Calu3 (cell line): ENCODE data around the gene SLC35F1. TPM values are rescaled to one million over a fixed set of nuclear protein-coding genes. Genes with fewer than 3 reads are reported as not detected.

Source experiments
- BruUV-seq: library from RNA; stranded (reverse); fragments of 400-500 nt; replicated peaks from 2 replicates; lab custom pipeline; 2021; lab: Mats Ljungman, UMichigan
- CTCF ChIA-PET: fragments of 300-600 bp; sonication (Branson Sonifier 250); formaldehyde crosslinking; loops from one replicate; lab custom pipeline; 2022; ENCODE audit warnings: antibody characterized with exemption; lab: Charles Lee
- DNase-seq: peaks from one replicate; pipeline ENCODE4 v3.0.0; 2022
- H3K27ac Mint-ChIP-seq: one replicate; pipeline ENCODE4 v1.8.0; 2022; ENCODE audit warnings: mixed read lengths; ENCODE audit not compliant: unreplicated experiment
- H3K27me3 Mint-ChIP-seq: one replicate; pipeline ENCODE4 v1.8.0; 2022; ENCODE audit warnings: mixed read lengths; ENCODE audit not compliant: unreplicated experiment
- H3K36me3 Mint-ChIP-seq: one replicate; pipeline ENCODE4 v1.8.0; 2022; ENCODE audit warnings: mild to moderate bottlenecking, moderate library complexity, mixed read lengths; ENCODE audit not compliant: insufficient read depth, unreplicated experiment
- H3K4me1 Mint-ChIP-seq: one replicate; pipeline ENCODE4 v1.8.0; 2022; ENCODE audit warnings: mild to moderate bottlenecking, low read depth, mixed read lengths; ENCODE audit not compliant: unreplicated experiment
- H3K4me3 Mint-ChIP-seq: one replicate; pipeline ENCODE4 v1.8.0; 2022; ENCODE audit warnings: mild to moderate bottlenecking, low read depth, moderate library complexity, mixed read lengths; ENCODE audit not compliant: unreplicated experiment
- H3K9me3 Mint-ChIP-seq: one replicate; pipeline ENCODE4 v1.8.0; 2022; ENCODE audit warnings: low read depth, mixed read lengths; ENCODE audit not compliant: unreplicated experiment
- intact Hi-C: fragments of 100-400 bp; cut with micrococcal nuclease; formaldehyde crosslinking; loops from one replicate; pipeline ENCODE4 v1.10.0; 2022; ENCODE audit not compliant: unreplicated experiment
- total RNA-seq: library from RNA; stranded (reverse); gene quantifications from 2 replicates; pipeline ENCODE4 v1.2.3, GENCODE V29; 2022
- TF ChIP-seq, protein P1 (sequence below): fragments of 200-600 bp; IDR thresholded peaks from one replicate; pipeline ENCODE4 v1.8.0; 2022; ENCODE audit warnings: antibody characterized with exemption; ENCODE audit not compliant: unreplicated experiment

SLC35F1 gene
- total RNA-seq, 1 experiment from 2014 or later, result not detected

DNA sequence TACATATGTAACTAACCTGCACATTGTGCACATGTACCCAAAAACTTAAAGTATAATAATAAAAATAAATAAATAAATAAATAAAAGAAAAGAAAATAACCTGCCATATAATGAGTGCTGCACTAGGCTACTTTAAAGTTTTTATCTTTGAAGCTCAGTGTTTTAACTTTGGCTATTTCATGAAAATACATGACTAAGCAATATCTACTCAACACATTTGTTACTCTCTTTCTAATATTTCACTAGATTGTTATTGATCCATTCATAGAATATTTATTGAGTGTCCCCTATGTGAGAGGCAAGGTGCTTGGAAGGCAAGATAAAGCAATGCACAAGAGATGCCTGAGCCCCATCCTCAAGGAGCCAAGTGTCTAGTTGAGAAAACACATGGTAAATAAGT lies 221.7 kb downstream of the SLC35F1 start:
- TF ChIP-seq, protein P1, sequence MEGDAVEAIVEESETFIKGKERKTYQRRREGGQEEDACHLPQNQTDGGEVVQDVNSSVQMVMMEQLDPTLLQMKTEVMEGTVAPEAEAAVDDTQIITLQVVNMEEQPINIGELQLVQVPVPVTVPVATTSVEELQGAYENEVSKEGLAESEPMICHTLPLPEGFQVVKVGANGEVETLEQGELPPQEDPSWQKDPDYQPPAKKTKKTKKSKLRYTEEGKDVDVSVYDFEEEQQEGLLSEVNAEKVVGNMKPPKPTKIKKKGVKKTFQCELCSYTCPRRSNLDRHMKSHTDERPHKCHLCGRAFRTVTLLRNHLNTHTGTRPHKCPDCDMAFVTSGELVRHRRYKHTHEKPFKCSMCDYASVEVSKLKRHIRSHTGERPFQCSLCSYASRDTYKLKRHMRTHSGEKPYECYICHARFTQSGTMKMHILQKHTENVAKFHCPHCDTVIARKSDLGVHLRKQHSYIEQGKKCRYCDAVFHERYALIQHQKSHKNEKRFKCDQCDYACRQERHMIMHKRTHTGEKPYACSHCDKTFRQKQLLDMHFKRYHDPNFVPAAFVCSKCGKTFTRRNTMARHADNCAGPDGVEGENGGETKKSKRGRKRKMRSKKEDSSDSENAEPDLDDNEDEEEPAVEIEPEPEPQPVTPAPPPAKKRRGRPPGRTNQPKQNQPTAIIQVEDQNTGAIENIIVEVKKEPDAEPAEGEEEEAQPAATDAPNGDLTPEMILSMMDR, result no peak
- Mint-ChIP-seq H3K9me3 (peaks cover 3% of the 10 kb centered on the region), H3K4me1 (no peaks in the 10 kb centered on the region), H3K27me3 (no peaks in the 10 kb centered on the region), H3K4me3 (no peak overlapping the region), H3K27ac (no peak overlapping the region), H3K36me3 (no peaks in the 10 kb centered on the region)
- intact Hi-C loops, result no loop called here
- no peak for DNase-seq
- CTCF ChIA-PET, result no interaction called here
- no TSS peak for BruUV-seq

DNA sequence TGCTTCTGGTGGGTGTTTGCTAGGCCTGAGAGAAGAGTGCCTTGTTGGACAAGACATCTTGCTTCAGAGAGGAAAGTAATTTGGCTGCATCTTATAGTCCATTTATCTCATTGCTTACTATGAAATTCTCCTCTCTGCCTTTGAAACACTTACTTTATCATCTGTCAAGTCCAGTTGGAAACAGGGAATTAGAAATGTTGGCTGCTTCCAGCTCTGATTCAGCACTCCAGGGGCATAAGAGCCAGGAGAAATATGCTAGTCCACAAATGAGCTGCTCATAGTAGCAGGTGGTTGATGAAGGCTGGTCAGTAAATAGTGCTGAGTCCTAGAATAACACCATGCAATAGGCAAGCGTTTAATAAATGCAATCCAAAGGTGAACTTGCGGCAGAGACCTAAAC lies 227.1 kb downstream of the SLC35F1 start:
- CTCF ChIA-PET, result no interaction called here
- intact Hi-C loops, result no loop called here
- Mint-ChIP-seq H3K4me1 (no peaks in the 10 kb centered on the region), H3K36me3 (no peaks in the 10 kb centered on the region), H3K9me3 (peaks cover under 1% of the 10 kb centered on the region), H3K27ac (no peak overlapping the region), H3K27me3 (no peaks in the 10 kb centered on the region), H3K4me3 (no peak overlapping the region)
- no peak for DNase-seq
- TF ChIP-seq, protein P1, result no peak
- no TSS peak for BruUV-seq

DNA sequence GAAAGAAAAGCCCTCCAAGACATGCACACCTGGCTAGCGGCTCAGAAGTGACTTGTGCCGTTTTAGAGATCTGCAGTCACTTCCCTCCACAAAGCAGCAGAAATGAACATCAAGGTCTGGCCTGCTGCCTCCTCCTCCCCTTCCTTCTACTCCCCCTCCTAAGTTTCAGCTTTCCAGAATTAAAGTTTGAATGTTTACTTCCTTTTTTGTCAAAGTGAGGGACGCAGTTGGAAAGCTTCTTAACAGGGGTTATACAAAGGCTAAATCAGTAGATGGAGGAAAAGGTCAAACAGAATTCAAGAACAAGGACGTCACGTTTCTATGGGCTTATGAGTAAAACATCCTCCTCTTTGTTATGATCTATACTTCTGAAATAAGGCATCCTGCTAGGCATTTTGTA lies 227.7 kb downstream of the SLC35F1 start:
- H3K9me3 Mint-ChIP-seq, result no peaks in the 10 kb centered on the region
- TF ChIP-seq, protein P1, result no peak
- H3K4me3 Mint-ChIP-seq, result no peak overlapping the region
- BruUV-seq, result no TSS peak
- H3K27me3 Mint-ChIP-seq, result no peaks in the 10 kb centered on the region
- no peaks in the 10 kb centered on the region for H3K36me3 Mint-ChIP-seq
- CTCF ChIA-PET, result no interaction called here
- H3K27ac Mint-ChIP-seq, result no peak overlapping the region
- no peaks in the 10 kb centered on the region for H3K4me1 Mint-ChIP-seq
- intact Hi-C loops, result no loop called here
- no peak for DNase-seq

DNA sequence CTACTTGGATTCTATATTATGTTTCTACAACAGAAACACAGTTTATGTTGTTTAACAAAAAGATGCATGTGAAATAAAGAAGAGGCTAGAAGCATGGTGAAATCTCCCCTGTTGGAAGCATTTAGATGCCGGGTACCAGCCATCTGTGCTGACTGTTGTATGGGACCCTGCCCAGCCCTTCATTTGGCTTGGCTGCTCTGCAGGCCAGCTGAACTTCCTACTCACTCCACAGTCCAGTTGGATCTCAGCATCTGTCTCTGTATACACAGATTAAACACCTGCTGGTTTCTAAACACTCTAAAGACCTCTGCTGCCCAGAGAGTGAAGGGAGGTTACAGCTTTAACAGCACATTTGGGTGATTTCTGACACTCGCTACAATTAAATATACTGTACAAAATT lies 228.3 kb downstream of the SLC35F1 start:
- CTCF ChIA-PET, result no interaction called here
- Mint-ChIP-seq H3K9me3 (no peaks in the 10 kb centered on the region), H3K36me3 (no peaks in the 10 kb centered on the region), H3K4me1 (no peaks in the 10 kb centered on the region), H3K4me3 (no peak overlapping the region), H3K27me3 (no peaks in the 10 kb centered on the region), H3K27ac (no peak overlapping the region)
- intact Hi-C loops, result no loop called here
- DNase-seq, result no peak
- no TSS peak for BruUV-seq
- TF ChIP-seq, protein P1, result no peak
